Stimulated activated CD4-positive, alpha-beta T cell treated with anti-CD3 and anti-CD28 coated beads, Interleukin-1b, Interleukin-23, amount 100 ng/mL, for 4 hours (primary cell): Measurements from ENCODE around the gene KDM2B.

ENCODE experiments used
- DNase-seq, 2 donors: peaks; one replicate each; pipeline ENCODE4 v3.0.0-alpha.2; 2020; ENCODE audit warnings: low read depth in 2 of 2

Gene KDM2B

GRCh38 chr12:121430833-121431415, 149.9 kb downstream of the KDM2B start:
- no peak for DNase-seq

- DNase-seq: no peak
Observed at GRCh38 chr12:121428883-121429282, 151.9 kb downstream of the KDM2B start.

- DNase-seq: no peak
Observed at GRCh38 chr12:121427556-121428050, 153.2 kb downstream of the KDM2B start.

GRCh38 chr12:121424624-121424975, 156.2 kb downstream of the KDM2B start:
- DNase-seq: no peak

GRCh38 chr12:121423682-121424623, 156.9 kb downstream of the KDM2B start:
- no peak for DNase-seq

- no peak for DNase-seq
Observed at GRCh38 chr12:121423253-121423652, 157.6 kb downstream of the KDM2B start.

- no peak for DNase-seq
Observed at GRCh38 chr12:121420109-121420508, 160.7 kb downstream of the KDM2B start.

- DNase-seq: no peak
Observed at GRCh38 chr12:121417847-121418246, 163.0 kb downstream of the KDM2B start.

- DNase-seq: no peak
Observed at GRCh38 chr12:121413917-121414316, 166.9 kb downstream of the KDM2B start.

- DNase-seq: no peak
Observed at GRCh38 chr12:121405211-121405610, 175.6 kb downstream of the KDM2B start.

- no peak for DNase-seq
Observed at GRCh38 chr12:121404734-121405133, 176.1 kb downstream of the KDM2B start.

- no peak for DNase-seq
Observed at GRCh38 chr12:121403721-121404120, 177.1 kb downstream of the KDM2B start.

GRCh38 chr12:121400332-121401139, 180.3 kb downstream of the KDM2B start:
- peak; percentile 47 to 56 for DNase-seq

GRCh38 chr12:121399391-121400331, 181.2 kb downstream of the KDM2B start, which contains the start of gene RNF34:
RNF34 (plus strand) TSS chr12:121400118; CDS start chr12:121400213, 95 bp downstream.
- peak; percentile 94 to 97 for DNase-seq

- DNase-seq: no peak
Observed at GRCh38 chr12:121398355-121398754, 182.5 kb downstream of the KDM2B start.

- DNase-seq: no peak
Observed at GRCh38 chr12:121397521-121397920, 183.3 kb downstream of the KDM2B start.

GRCh38 chr12:121392325-121392716, 188.5 kb downstream of the KDM2B start:
- no peak for DNase-seq

- DNase-seq: no peak
Observed at GRCh38 chr12:121391619-121392324, 189.1 kb downstream of the KDM2B start.

- DNase-seq: no peak
Observed at GRCh38 chr12:121390856-121391255, 190.0 kb downstream of the KDM2B start.

- no peak for DNase-seq
Observed at GRCh38 chr12:121388421-121388981, 192.3 kb downstream of the KDM2B start.
